Upper lobe of left lung (tissue), 6 donors: ENCODE measurements around the gene B3GNT5. TPM values are rescaled to one million over a fixed set of nuclear protein-coding genes. Genes with fewer than 3 reads are reported as not detected.
A peak's percentile ranks its signal among the peaks of the same experiment; 100 is the strongest.

Experiments used
- ATAC-seq, 2 donors: fragments of 200-7000 bp; cut with Tn5 transposase; one replicate each; pipeline ENCODE4 v1.9.1; 2022; ENCODE audit warnings: mild to moderate bottlenecking in 2 of 2, moderate library complexity in 2 of 2; ENCODE audit not compliant: low FRiP score in 2 of 2
- DNase-seq, 2 donors: peaks; one replicate each; pipeline ENCODE4 v3.0.0-alpha.2; 2019 to 2020
- H3K27ac ChIP-seq, 4 donors: fragments of 200-600 bp; sonication (generic); one replicate each; pipeline ENCODE4 v1.5.1; 2016 to 2019
- H3K27me3 ChIP-seq, 4 donors: fragments of 200-600 bp; sonication (generic); one replicate each; pipeline ENCODE4 v1.5.1; 2017 to 2019
- H3K36me3 ChIP-seq, 4 donors: fragments of 200-600 bp; sonication (generic); one replicate each; pipeline ENCODE4 v1.5.1; 2016 to 2019
- H3K4me1 ChIP-seq, 4 donors: fragments of 200-600 bp; sonication (generic); one replicate each; pipeline ENCODE4 v1.5.1; 2018 to 2019
- H3K4me3 ChIP-seq, 4 donors: fragments of 200-600 bp; sonication (generic); one replicate each; pipeline ENCODE4 v1.5.1; 2017 to 2019; ENCODE audit warnings: mild to moderate bottlenecking in 2 of 4, moderate library complexity in 1 of 4
- H3K9me3 ChIP-seq, 4 donors: fragments of 200-600 bp; sonication (generic); one replicate each; pipeline ENCODE4 v1.5.1; 2018 to 2019
- EP300 ChIP-seq, 4 donors: sonication (generic); formaldehyde crosslinking; IDR thresholded peaks; one replicate each; pipeline ENCODE4 v1.5.1; 2017; ENCODE audit warnings: antibody characterized with exemption in 4 of 4, control low read depth in 2 of 4
- POLR2A ChIP-seq, 4 donors: fragments of 450-650 bp; IDR thresholded peaks; one replicate each; pipeline ENCODE4 v1.5.1; 2016 to 2017; ENCODE audit warnings: antibody characterized with exemption in 4 of 4, mild to moderate bottlenecking in 2 of 4
- POLR2AphosphoS5 ChIP-seq, 2 donors: sonication (generic); formaldehyde crosslinking; IDR thresholded peaks; one replicate each; pipeline ENCODE4 v1.5.1; 2017; ENCODE audit warnings: antibody characterized with exemption in 2 of 2
- WGBS, 2 donors: methylation state at CpG; one replicate each; pipeline ENCODE4 v1.1.5; 2017 to 2018; 5-methylcytosine and 5-hydroxymethylcytosine counted together
- total RNA-seq, 6 donors: library from RNA; depleted of rRNA in 4 of 6; stranded (reverse); fragments of >200 nt in 4 of 6; gene quantifications; one replicate each; pipeline versions ENCODE4 v1.1.0 to v1.2.1, GENCODE V29; 2016 to 2021
- TF ChIP-seq, protein P1 (sequence below), 6 experiments: fragments of 450-650 bp in 4 of 6; fragments of 200-600 bp in 2 of 6; sonication (generic) in 2 of 6; IDR thresholded peaks; one replicate each; pipeline ENCODE4 v1.5.1; 2016 to 2019; ENCODE audit warnings: antibody characterized with exemption in 6 of 6
- donor health status: DM: no; HTN: no; CAD: no; lungs with moderate emphysema.
- donor health status: DM: no; HTN: yes; CAD: no; lungs with severe emphysema.

B3GNT5 gene
- total RNA-seq, 6 donors from 2014 or later, result 15.7 to 44.5 (median 28.3) TPM

- 68 to 72% methylated on average over 4 of the region's 4 CpGs for WGBS, 2 donors
- ATAC-seq (peak in 1 of 2 donors; percentile 68), DNase-seq (no peak)
- no peaks in the 10 kb centered on the region for H3K9me3 ChIP-seq
- TF ChIP-seq EP300 (IDR thresholded peaks at IDR 0.05) (no peak), POLR2A (IDR thresholded peaks at IDR 0.05) (no peak), POLR2AphosphoS5 (IDR thresholded peaks at IDR 0.05) (no peak)
- TF ChIP-seq, protein P1, sequence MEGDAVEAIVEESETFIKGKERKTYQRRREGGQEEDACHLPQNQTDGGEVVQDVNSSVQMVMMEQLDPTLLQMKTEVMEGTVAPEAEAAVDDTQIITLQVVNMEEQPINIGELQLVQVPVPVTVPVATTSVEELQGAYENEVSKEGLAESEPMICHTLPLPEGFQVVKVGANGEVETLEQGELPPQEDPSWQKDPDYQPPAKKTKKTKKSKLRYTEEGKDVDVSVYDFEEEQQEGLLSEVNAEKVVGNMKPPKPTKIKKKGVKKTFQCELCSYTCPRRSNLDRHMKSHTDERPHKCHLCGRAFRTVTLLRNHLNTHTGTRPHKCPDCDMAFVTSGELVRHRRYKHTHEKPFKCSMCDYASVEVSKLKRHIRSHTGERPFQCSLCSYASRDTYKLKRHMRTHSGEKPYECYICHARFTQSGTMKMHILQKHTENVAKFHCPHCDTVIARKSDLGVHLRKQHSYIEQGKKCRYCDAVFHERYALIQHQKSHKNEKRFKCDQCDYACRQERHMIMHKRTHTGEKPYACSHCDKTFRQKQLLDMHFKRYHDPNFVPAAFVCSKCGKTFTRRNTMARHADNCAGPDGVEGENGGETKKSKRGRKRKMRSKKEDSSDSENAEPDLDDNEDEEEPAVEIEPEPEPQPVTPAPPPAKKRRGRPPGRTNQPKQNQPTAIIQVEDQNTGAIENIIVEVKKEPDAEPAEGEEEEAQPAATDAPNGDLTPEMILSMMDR (IDR thresholded peaks at IDR 0.05), result no peak
- peak overlapping the region in 1 of 4 donors; percentile 52 for H3K27ac ChIP-seq
- H3K36me3 ChIP-seq, result no peaks in the 10 kb centered on the region
- no peaks in the 10 kb centered on the region for H3K27me3 ChIP-seq
- H3K4me3 ChIP-seq, result no peak overlapping the region
- peaks cover 0 to 13% (median 4%) of the 10 kb centered on the region in 4 donors for H3K4me1 ChIP-seq
Measured at GRCh38 chr3:183313351-183313750, 60.3 kb downstream of the B3GNT5 start.

DNA sequence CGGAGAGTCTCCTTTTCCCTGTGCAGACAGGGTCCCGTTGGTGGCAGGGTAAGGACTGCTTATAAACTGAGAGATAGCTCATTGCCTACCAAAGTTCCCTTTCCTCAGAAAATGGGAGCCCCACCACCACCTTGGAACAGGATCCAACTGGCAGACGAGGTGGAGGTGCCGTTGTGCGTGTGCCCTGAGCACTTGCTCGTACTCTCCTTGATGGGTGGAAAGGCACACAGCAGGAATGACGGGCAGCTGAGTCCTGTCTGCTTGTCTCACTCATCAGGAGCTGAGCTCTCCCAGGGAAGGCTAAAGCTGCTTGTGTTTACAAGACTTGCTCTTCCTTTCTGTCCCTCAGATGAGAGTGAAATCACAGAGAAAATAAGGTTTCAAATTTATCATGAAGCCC lies 60.7 kb downstream of the B3GNT5 start:
- Histone ChIP-seq H3K27ac (peak overlapping the region in 1 of 4 donors; percentile 52), H3K36me3 (no peaks in the 10 kb centered on the region), H3K9me3 (no peaks in the 10 kb centered on the region), H3K4me1 (peaks cover 0 to 13% (median 6%) of the 10 kb centered on the region in 4 donors), H3K4me3 (no peak overlapping the region), H3K27me3 (no peaks in the 10 kb centered on the region)
- DNase-seq, result no peak
- TF ChIP-seq POLR2A (IDR thresholded peaks at IDR 0.05) (no peak), EP300 (IDR thresholded peaks at IDR 0.05) (no peak), POLR2AphosphoS5 (IDR thresholded peaks at IDR 0.05) (no peak)
- TF ChIP-seq, protein P1 (IDR thresholded peaks at IDR 0.05), result no peak
- 71 to 77% methylated on average over 4 to 7 of the region's 7 CpGs for WGBS, 2 donors
- peak; percentile 23 to 37 for ATAC-seq

DNA sequence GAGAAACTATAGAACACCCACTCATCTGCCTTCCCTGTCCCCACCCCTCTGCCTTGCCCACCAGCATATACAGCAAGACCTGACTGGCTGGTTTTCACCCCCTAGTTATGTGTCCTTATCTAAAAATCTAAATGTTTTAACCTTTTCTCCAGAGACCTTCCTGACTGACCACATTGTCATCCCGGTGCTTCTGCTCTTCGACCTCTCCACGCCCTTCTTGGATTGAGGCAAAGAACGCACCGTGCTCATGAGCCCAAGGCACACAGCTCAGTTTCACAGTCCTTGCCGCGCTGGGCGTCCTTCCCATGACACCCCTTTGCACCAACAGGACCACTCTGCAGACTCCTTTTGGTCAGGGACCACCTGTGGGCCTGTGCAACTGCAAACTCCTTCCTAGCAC lies 62.7 kb downstream of the B3GNT5 start:
- Histone ChIP-seq H3K4me3 (no peak overlapping the region), H3K36me3 (no peaks in the 10 kb centered on the region), H3K27me3 (no peaks in the 10 kb centered on the region), H3K4me1 (peaks cover 0 to 9% (median 6%) of the 10 kb centered on the region in 4 donors), H3K9me3 (no peaks in the 10 kb centered on the region), H3K27ac (no peak overlapping the region)
- DNase-seq, result no peak
- 95 to 96% methylated on average over 8 of the region's 8 CpGs for WGBS, 2 donors
- TF ChIP-seq EP300 (IDR thresholded peaks at IDR 0.05) (no peak), POLR2A (IDR thresholded peaks at IDR 0.05) (no peak), POLR2AphosphoS5 (IDR thresholded peaks at IDR 0.05) (no peak)
- TF ChIP-seq, protein P1 (IDR thresholded peaks at IDR 0.05), result no peak
- ATAC-seq, result no peak

- Histone ChIP-seq H3K9me3 (no peaks in the 10 kb centered on the region), H3K4me1 (peaks cover 0 to 9% (median 6%) of the 10 kb centered on the region in 4 donors), H3K36me3 (no peaks in the 10 kb centered on the region), H3K27ac (no peak overlapping the region), H3K27me3 (no peaks in the 10 kb centered on the region), H3K4me3 (no peak overlapping the region)
- WGBS, 2 donors, result 93 to 94% methylated on average over 8 of the region's 8 CpGs
- ATAC-seq, result no peak
- DNase-seq, result no peak
- TF ChIP-seq, protein P1 (IDR thresholded peaks at IDR 0.05), result no peak
- TF ChIP-seq POLR2A (IDR thresholded peaks at IDR 0.05) (no peak), EP300 (IDR thresholded peaks at IDR 0.05) (no peak), POLR2AphosphoS5 (IDR thresholded peaks at IDR 0.05) (no peak)
Measured at GRCh38 chr3:183317271-183317670, 64.2 kb downstream of the B3GNT5 start.
